Activated CD4-positive, alpha-beta T cell treated with anti-CD3 and anti-CD28 coated beads, Interleukin-2, amount 10 ng/mL, durations not matched to agents 7 days and 5 days (primary cell): ENCODE measurements around the gene PYGM. TPM values are rescaled to one million over a fixed set of nuclear protein-coding genes. Genes with fewer than 3 reads are reported as not detected.

Experiments
- CTCF ChIA-PET: fragments of 350-600 bp; sonication (Branson Sonifier 250); formaldehyde crosslinking; loops from one replicate; lab custom pipeline; 2021; ENCODE audit warnings: antibody characterized with exemption; lab: Charles Lee
- POLR2A ChIA-PET: fragments of 350-600 bp; sonication (Branson Sonifier 250); formaldehyde crosslinking; loops from one replicate; lab custom pipeline; 2021; ENCODE audit warnings: antibody characterized with exemption; lab: Charles Lee
- DNase-seq: peaks from one replicate; pipeline ENCODE4 v3.0.0-alpha.2; 2020
- H3K27ac Mint-ChIP-seq: one replicate; pipeline ENCODE4 v1.8.0; 2021; ENCODE audit warnings: mild to moderate bottlenecking, moderate library complexity, mixed read lengths
- H3K27me3 Mint-ChIP-seq: one replicate; pipeline ENCODE4 v1.8.0; 2021; ENCODE audit warnings: mixed read lengths
- H3K36me3 Mint-ChIP-seq: one replicate; pipeline ENCODE4 v1.8.0; 2021; ENCODE audit warnings: low read depth, mixed read lengths
- H3K4me1 Mint-ChIP-seq: one replicate; pipeline ENCODE4 v1.8.0; 2021; ENCODE audit warnings: mixed read lengths
- H3K4me3 Mint-ChIP-seq: one replicate; pipeline ENCODE4 v1.8.0; 2021; ENCODE audit warnings: mild to moderate bottlenecking, moderate library complexity, mixed read lengths
- H3K9me3 Mint-ChIP-seq: one replicate; pipeline ENCODE4 v1.8.0; 2021; ENCODE audit warnings: mixed read lengths
- total RNA-seq, 2 experiments: library from RNA; stranded (reverse); gene quantifications; one replicate each; pipeline ENCODE4 v1.2.3, GENCODE V29; 2021

Gene PYGM
- total RNA-seq, 2 experiments from 2014 or later = 3.9 to 4.3 TPM

DNA sequence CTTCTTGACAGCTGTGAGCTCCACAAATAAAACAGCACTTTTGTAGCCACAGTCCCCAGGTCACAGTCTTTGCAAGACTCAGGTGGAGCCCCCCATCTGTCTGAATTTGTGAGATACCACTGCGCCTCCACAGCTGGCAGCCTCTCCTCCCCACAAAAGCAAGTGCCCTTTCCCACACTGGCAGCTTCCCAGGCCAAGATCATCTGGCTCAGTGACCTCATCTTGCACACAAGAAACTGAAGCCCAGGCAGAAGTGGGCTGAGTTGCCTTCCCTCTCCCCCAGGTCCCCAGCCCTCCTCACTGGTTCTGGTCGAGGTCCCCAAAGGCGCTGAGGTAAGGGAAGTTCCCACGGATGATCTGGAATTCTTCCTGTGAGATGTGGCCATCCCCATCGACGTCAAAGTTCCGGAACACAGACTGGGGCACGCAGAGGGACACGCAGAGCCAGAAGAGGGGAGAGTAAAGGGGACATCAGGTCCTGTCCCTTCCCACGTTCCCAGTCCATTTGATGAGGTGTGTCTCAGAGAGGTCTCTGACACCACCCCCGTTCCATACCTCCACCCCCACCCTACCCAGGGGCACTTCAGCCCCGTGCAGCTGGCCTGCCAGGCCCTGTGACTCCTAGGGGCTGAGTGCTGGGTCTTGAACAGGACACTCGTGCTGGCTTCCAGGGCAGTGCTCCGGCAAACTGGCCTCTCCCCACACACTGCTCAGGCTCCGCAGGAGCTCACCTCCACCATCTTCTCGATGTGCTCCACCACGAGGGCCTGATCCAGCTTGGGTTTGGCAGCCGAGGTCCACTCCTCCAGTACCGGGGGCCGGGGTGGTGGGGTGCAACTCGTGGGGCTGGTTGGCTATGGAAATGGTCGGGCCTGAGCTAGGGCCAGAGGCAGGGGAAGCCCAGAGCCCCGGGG lies 24.7 kb downstream of the PYGM start:
- Mint-ChIP-seq H3K27me3 (no peaks in the 10 kb centered on the region), H3K27ac (no peak overlapping the region), H3K4me1 (peaks cover 18% of the 10 kb centered on the region), H3K4me3 (no peak overlapping the region), H3K36me3 (peaks cover 61% of the 10 kb centered on the region), H3K9me3 (no peaks in the 10 kb centered on the region)
- ChIA-PET CTCF (interaction anchor here (0.6 to 2.4 kb wide), 4 partner anchors 8 to 1835 kb away, joined by 3 to 9 read pairs (median 6); partner anchors contain the start of gene RASGRP2), POLR2A (no interaction called here)
- DNase-seq = no peak

DNA sequence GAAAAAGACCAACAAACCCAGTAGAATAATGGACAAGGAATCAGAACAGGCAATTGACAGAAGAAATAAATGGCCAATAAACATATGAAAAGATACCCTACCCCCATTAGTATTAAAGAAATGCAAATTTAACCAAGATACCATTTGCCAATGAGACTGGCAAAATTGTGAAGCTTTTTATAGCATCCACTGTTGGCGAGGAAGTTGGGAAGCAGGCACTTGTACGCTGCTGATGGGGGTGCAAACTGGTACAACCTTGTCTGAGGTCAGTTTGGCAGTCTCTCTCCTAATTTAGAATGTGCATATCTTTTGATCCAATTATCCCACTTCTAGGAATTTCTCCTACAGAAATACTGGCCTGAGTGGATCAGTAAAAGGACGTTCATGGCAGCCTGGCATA lies 28.2 kb downstream of the PYGM start:
- Mint-ChIP-seq H3K9me3 (no peaks in the 10 kb centered on the region), H3K4me1 (peaks cover 15% of the 10 kb centered on the region), H3K4me3 (no peak overlapping the region), H3K36me3 (peaks cover 61% of the 10 kb centered on the region), H3K27ac (no peak overlapping the region), H3K27me3 (no peaks in the 10 kb centered on the region)
- ChIA-PET POLR2A (no interaction called here), CTCF (no interaction called here)
- DNase-seq = no peak

DNA sequence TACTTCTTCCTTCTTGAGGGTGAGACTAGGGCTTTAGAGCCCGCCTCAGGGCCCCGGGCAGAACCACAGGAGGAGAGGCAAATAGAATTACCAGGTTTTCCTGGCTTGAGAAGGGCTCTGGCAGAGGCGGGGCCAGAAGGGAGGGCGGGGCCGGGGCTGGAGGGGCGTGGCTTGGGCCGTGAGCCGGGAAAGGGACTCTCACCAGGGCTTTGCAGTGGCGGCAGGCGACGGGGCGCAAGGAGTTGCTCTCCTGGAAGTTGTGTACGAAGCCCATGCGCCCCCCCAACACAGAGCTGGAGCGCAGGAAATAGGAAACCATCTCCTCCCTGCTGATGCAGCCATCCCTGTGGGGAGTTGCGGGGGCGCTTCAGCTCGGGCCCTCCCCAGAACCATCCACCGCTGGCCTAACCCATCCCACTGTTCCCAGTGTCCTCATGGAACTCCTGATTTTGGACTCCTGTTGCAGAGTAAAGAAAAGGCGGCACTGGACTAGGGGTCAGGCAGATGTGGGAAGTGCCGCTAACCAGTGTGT lies 29.9 kb downstream of the PYGM start:
- Mint-ChIP-seq H3K4me1 (peaks cover 13% of the 10 kb centered on the region), H3K36me3 (peaks cover 51% of the 10 kb centered on the region), H3K4me3 (no peak overlapping the region), H3K27ac (no peak overlapping the region), H3K9me3 (no peaks in the 10 kb centered on the region), H3K27me3 (no peaks in the 10 kb centered on the region)
- ChIA-PET POLR2A (no interaction called here), CTCF (interaction anchor here (0.8 kb wide), 1 partner anchor 41 kb away, joined by 3 read pairs; no protein-coding TSS in a partner anchor)
- no peak for DNase-seq

DNA sequence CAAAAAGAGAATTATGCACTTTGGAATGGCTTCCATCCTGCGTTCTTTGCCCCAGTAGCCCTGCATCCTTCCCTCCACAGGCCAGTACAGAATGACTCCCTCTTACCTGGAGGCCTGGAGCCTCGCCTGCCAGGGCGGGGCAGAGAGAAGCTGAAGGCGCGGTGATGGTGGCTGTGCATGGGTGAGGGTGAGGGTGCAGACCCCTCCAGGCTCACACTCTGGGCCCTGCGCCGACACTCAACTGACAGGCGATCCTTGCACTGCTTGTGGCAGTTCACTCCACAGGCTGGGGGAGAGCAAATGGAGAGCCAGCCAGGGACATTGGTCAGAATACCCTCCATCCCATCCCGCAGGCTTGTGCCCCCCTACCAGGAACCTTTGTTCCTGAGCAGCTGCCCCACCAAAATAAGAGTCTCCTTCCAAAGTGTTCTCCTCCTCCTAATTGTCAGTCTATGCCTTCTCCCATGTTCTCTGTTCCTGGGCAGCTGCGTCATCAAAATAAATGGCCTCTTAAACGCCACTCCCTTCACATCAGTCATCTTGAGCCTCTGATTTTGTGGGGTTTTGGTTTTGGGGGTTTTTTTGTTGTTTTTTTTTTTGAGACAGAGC lies 30.9 kb downstream of the PYGM start:
- Mint-ChIP-seq H3K27me3 (no peaks in the 10 kb centered on the region), H3K27ac (no peak overlapping the region), H3K4me1 (peaks cover 16% of the 10 kb centered on the region), H3K4me3 (no peak overlapping the region), H3K36me3 (peaks cover 46% of the 10 kb centered on the region), H3K9me3 (no peaks in the 10 kb centered on the region)
- ChIA-PET POLR2A (interaction anchor here (0.6 kb wide), 1 partner anchor 413 kb away, joined by 5 read pairs; no protein-coding TSS in a partner anchor), CTCF (no interaction called here)
- no peak for DNase-seq

DNA sequence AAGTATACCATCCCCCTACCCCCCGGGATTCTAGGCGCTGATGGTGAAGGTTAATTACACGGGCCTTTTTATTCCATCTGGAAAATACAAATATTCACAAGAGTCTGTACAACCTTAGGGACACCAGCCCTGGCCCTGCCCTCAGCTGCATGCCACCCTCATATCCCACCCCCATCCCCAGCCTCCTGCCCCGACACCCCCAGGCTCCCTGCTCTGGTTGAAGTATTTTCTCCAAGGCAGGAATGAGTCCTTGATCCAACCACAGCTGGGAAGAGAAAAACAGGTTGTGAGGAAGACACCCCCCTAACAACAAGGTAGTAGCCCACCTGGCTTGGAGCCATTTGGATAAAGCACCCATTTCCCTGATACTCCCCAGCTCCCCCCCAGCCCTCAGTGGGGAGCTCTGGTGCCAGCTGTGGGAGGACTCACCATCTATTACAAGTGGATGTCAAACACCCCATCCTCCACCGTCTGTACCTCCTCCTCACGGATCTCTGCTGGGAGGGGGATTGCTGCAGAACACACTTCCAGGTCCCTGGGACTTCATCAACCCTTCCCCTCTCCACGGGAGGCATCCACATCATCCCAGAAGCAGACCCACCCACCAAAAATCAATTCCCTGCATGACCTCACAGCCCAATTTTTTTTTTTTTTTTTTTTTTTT lies 32.8 kb downstream of the PYGM start:
- no peak overlapping the region for H3K27ac Mint-ChIP-seq
- ChIA-PET POLR2A (no interaction called here), CTCF (interaction anchor here (0.7 to 1.5 kb wide), 3 partner anchors 9 to 38 kb away, joined by 3 to 4 read pairs (median 3); no protein-coding TSS in a partner anchor)
- H3K36me3 Mint-ChIP-seq = peaks cover 38% of the 10 kb centered on the region
- peaks cover 5% of the 10 kb centered on the region for H3K27me3 Mint-ChIP-seq
- H3K4me3 Mint-ChIP-seq = no peak overlapping the region
- no peak for DNase-seq
- H3K4me1 Mint-ChIP-seq = peaks cover 15% of the 10 kb centered on the region
- no peaks in the 10 kb centered on the region for H3K9me3 Mint-ChIP-seq

DNA sequence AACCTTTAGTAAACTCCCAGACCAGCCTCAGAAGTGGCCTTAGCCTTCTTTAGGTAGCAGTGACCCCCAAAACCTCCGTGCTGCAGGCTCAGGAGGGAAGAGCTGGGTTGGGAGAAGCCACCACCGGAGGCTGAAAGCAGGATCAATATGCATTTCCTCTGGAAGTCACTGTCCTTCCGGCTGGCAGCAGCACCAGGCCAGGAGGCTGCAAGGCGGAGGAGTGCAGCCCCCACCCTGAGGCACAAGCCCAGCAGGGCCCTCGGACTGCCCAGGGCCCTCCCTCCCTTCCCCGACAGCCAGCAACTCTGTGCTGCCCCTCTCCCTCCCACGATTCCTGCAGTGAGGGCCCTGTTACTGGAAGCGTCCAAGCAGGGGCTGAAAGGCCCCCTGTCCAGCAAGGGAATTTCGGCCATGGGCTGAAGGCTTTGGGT lies 33.5 kb downstream of the PYGM start:
- DNase-seq = no peak
- Mint-ChIP-seq H3K27ac (no peak overlapping the region), H3K27me3 (peaks cover 7% of the 10 kb centered on the region), H3K4me3 (no peak overlapping the region), H3K9me3 (no peaks in the 10 kb centered on the region), H3K36me3 (peaks cover 32% of the 10 kb centered on the region), H3K4me1 (peaks cover 15% of the 10 kb centered on the region)
- CTCF ChIA-PET = no interaction called here
- POLR2A ChIA-PET = no interaction called here

DNA sequence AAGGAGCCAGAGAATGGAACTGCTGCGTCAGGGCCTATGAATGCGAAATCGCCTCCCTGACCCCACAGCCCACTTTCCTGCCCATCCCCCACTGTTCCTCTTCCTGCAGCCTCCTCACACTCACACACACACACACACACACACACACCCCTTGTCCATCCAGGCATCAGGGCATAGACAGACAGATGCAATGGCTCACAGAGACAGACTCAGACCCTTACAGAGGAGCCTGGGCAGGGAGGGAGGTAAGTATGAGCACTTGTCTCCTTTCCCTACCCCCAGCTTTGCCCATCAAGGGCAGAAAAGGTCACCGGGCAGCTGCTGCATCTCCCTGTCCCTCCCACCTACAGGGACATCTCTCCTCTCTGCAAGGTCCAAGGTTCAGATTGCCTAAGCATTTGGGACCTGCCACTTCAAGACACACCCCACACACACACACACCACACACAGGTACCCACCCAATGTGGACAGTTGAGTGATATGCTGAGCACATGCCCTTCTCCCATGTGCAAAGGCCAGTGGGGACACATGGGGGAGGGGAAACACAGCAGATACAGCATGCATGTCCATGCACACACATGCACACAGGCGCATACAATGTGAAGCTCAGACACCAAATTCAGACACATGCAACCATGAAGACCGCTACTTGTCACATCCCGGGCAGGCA lies 34.8 kb downstream of the PYGM start:
- H3K4me3 Mint-ChIP-seq = peak overlapping the region; percentile 20
- peaks cover 20% of the 10 kb centered on the region for H3K27me3 Mint-ChIP-seq
- CTCF ChIA-PET = no interaction called here
- no peaks in the 10 kb centered on the region for H3K9me3 Mint-ChIP-seq
- POLR2A ChIA-PET = no interaction called here
- peak overlapping the region; percentile 32 for H3K27ac Mint-ChIP-seq
- no peak for DNase-seq
- H3K36me3 Mint-ChIP-seq = peaks cover 21% of the 10 kb centered on the region
- peaks cover 15% of the 10 kb centered on the region for H3K4me1 Mint-ChIP-seq

DNA sequence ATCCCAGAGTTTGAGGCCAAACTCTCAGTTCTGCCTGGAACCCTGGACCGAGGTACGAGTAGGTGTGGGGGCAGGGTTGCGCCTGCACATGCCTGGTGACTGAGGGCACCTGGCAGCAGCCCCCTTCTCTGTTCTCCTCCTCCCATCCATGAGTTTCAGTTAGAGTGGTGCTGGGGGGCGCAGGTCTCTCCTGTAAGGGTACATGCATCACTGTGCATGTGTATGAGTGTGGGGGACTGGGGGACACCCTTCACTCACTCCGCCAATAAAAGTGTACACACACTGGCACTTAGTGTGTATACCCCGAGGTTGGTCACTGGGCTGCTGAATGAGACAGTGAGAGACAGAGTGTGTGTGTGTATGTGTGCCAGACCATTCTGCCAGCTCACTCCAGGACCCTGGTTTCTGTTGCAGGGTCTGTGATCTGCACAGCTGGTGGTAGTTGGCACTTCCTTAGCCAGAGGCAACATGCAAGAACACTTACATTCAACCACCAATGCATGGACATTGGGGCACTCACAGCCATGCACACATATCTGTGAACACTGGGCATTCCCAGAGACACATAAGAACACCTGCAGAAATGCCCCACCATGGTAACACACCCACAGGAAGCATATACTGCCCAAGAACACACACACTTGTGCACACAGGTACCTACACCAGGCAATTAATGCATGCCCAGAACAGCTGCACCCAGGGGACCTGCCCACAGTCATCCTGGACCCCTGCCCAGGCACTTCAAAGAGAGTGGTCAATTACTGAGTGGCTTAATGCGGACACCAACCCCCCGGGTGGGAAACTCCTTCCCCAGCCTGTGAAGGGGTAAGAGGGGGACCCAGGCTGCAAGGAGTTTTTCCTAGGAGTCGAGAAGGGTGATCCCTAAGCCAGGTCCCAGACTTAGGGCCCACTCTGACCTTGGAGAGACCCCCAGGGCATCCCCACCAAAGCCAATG lies 35.6 kb downstream of the PYGM start:
- H3K27me3 Mint-ChIP-seq = peaks cover 28% of the 10 kb centered on the region
- H3K9me3 Mint-ChIP-seq = no peaks in the 10 kb centered on the region
- ChIA-PET CTCF (interaction anchor here (0.6 kb wide), 1 partner anchor 51 kb away, joined by 3 read pairs; no protein-coding TSS in a partner anchor), POLR2A (no interaction called here)
- DNase-seq = no peak
- peaks cover 16% of the 10 kb centered on the region for H3K36me3 Mint-ChIP-seq
- peak overlapping the region; percentile 25 for H3K27ac Mint-ChIP-seq
- peaks cover 15% of the 10 kb centered on the region for H3K4me1 Mint-ChIP-seq
- peak overlapping the region; percentile 58 for H3K4me3 Mint-ChIP-seq

DNA sequence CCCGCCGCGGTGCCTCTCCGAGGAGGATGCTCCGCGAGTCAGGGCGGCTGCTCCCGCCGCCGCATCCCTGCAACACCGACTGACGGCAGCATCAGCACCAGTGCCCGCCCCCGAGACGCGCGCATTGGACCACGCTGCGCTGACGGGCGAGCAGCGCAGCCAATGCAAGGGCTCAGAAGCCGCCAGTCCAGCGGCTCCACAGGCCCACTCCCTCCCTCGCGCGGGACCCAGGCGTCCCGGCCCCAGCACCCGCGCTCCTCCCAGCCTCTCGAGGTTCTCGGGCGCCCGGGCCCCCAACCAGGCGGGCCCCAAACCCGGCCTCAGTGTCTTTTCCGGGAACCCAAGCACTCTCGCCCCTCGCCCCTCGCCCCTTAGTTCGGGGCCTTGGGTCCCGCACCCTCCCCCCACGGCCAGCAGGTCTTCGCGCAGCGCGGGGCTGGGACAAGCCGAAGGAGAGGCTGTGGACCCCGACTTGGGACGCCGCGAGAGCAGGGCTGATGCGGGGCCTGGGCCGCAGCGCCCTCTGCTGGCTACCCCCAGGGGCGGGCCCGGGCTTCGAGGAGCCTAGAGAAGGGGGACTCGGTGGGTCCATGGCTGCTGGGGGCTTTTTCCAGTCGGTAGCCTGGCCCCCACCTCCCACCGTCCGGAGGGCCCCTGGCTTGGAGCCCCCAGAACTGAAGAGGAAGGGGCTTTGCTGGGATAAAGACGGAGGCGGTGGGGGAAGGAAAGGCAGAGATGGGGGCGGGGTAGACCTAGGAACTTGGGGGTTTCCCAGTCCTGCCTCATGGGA lies 36.5 kb downstream of the PYGM start, which contains the start of gene NRXN2:
Gene NRXN2 (minus strand): TSS at position 81 of the 790 bp plus-strand sequence. CDS start 9,498 bp downstream, outside the sequence.
- Mint-ChIP-seq H3K27me3 (peaks cover 30% of the 10 kb centered on the region), H3K36me3 (peaks cover 10% of the 10 kb centered on the region), H3K27ac (peak within 1 kb of the TSS; percentile 25), H3K9me3 (no peaks in the 10 kb centered on the region), H3K4me3 (peak within 1 kb of the TSS; percentile 58), H3K4me1 (peaks cover 15% of the 10 kb centered on the region)
- CTCF ChIA-PET = interaction anchor here (0.6 to 1.1 kb wide), 2 partner anchors 52 to 290 kb away, joined by 3 to 4 read pairs; no protein-coding TSS in a partner anchor
- peak; percentile 88 for DNase-seq
- POLR2A ChIA-PET = no interaction called here

DNA sequence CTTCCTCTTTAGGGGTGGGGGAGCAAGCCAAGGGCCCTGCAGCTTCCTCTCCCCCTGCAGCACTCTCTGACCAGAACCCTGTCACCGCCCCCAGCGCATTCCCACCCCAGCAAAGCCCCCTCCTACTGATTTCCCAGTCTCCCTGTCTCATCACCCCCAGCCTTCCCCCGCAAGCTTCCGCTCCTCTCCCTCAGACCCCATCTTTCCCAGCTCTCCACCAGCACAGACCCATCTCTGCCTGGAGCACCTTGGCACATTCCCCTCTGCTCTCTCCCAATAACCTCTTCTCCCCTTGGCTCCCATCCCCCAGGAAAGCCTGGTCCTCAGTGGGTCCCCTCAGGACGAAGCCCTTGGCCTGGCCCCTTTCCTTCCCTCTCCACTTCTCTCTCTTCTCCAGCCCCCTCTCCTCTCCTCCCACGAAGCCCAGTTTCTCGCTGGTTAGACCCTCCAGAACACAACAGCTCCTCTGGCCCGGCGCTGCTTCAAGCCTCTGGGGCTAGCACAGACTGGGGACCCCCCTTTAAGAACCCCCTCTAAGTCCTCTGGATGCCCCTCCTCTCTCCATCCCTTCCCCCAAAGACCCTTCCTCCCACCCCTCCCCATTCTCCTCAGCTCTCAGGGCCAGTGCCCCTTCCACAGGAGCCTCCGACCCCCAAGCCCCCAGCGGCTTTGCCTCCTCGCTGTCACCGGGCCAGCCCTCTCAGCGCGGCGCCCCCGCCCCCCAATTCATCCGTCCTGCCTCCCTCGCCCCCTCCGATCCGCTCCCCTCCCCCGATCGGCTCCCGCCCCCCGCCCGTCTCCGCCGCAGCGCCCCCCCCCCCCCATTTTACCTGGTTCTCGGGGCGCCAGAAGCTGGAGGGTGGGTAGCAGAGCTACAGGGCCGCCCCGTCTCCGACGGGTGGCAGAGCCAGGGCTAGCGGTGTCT lies 37.4 kb downstream of the PYGM start:
- DNase-seq = no peak
- Mint-ChIP-seq H3K36me3 (peaks cover 2% of the 10 kb centered on the region), H3K9me3 (no peaks in the 10 kb centered on the region), H3K27me3 (peaks cover 38% of the 10 kb centered on the region), H3K27ac (peak overlapping the region; percentile 11), H3K4me1 (peaks cover 15% of the 10 kb centered on the region), H3K4me3 (no peak overlapping the region)
- CTCF ChIA-PET = interaction anchor here (0.6 to 1.3 kb wide), 4 partner anchors 17 to 1136 kb away, joined by 3 to 4 read pairs (median 3); partner anchors contain the start of gene CFL1
- POLR2A ChIA-PET = no interaction called here
